Left cardiac atrium (tissue), 4 donors: Measurements from ENCODE around the gene SMAD6. TPM values are rescaled to one million over a fixed set of nuclear protein-coding genes. Genes with fewer than 3 reads are reported as not detected.

Source experiments
- ATAC-seq, 2 donors: fragments of 200-7000 bp; cut with Tn5 transposase; one replicate each; pipeline ENCODE4 v1.9.1; 2020; ENCODE audit warnings: mild to moderate bottlenecking in 2 of 2, moderate library complexity in 2 of 2
- DNase-seq: peaks from one replicate; pipeline ENCODE4 v3.0.0-alpha.2; 2020
- intact Hi-C, 2 donors: fragments of 100-400 bp; cut with DNase I; formaldehyde crosslinking; loops; one replicate each; pipeline versions ENCODE4 v1.14.1 to v1.15.1; 2022 to 2023
- total RNA-seq, 2 donors: library from RNA; stranded (reverse); fragmentation: NEBNext Ultra II Directional; extraction: Animal tissue kit (Norgen Biotek cat#: 25700); gene quantifications; one replicate each; pipeline ENCODE4 v1.2.1, GENCODE V29; 2021
- donor health status: DM: no; HTN: yes; CAD: no.
- donor health status: DM: no; HTN: yes; CAD: no; lungs with severe emphysema.
- donor health status: DM: yes; HTN: yes; CAD: no.
- donor health status: Dilated cardiomyopathy.

SMAD6 gene
- total RNA-seq, 2 donors from 2014 or later, result 13.5 to 51.5 TPM

GRCh38 chr15:66714543-66714981 lies 12.5 kb downstream of the SMAD6 start:
- ATAC-seq (no peak), DNase-seq (no peak)
- intact Hi-C loops, result no loop called here

GRCh38 chr15:66715181-66715624 lies 13.2 kb downstream of the SMAD6 start:
- DNase-seq (no peak), ATAC-seq (no peak)
- intact Hi-C loops, result no loop called here

GRCh38 chr15:66715720-66716655 lies 14.0 kb downstream of the SMAD6 start:
- no peak for ATAC-seq
- DNase-seq, result no peak

GRCh38 chr15:66716656-66717020 lies 14.6 kb downstream of the SMAD6 start:
- ATAC-seq (no peak), DNase-seq (no peak)
- intact Hi-C loops, result no loop called here

More at GRCh38 chr15:66715720-66716655, 14.0 kb downstream of the SMAD6 start:
- intact Hi-C loops, result no loop called here

GRCh38 chr15:66718220-66718988 lies 16.4 kb downstream of the SMAD6 start:
- ATAC-seq, result no peak

GRCh38 chr15:66719471-66719870 lies 17.4 kb downstream of the SMAD6 start:
- intact Hi-C loops, result no loop called here
- DNase-seq (no peak), ATAC-seq (no peak)

More at GRCh38 chr15:66718220-66718988, 16.4 kb downstream of the SMAD6 start:
- intact Hi-C loops, result no loop called here
- DNase-seq, result no peak

- peak; percentile 45 to 65 for ATAC-seq
Observed at GRCh38 chr15:66720206-66721010, 18.4 kb downstream of the SMAD6 start.

GRCh38 chr15:66721020-66721419 lies 19.0 kb downstream of the SMAD6 start:
- DNase-seq (peak; percentile 20), ATAC-seq (no peak)
- intact Hi-C loops, result no loop called here

More at GRCh38 chr15:66720206-66721010, 18.4 kb downstream of the SMAD6 start:
- peak; percentile 61 for DNase-seq
- intact Hi-C loops, result no loop called here

GRCh38 chr15:66721501-66721937 lies 19.5 kb downstream of the SMAD6 start:
- ATAC-seq, result peak in 1 of 2 donors; percentile 31
- DNase-seq, result no peak
- intact Hi-C loops, result no loop called here

- ATAC-seq (no peak), DNase-seq (peak; percentile 3)
- intact Hi-C loops, result no loop called here
Observed at GRCh38 chr15:66721954-66722353, 19.9 kb downstream of the SMAD6 start.

- peak; percentile 29 for DNase-seq
- no peak for ATAC-seq
- intact Hi-C loops, result no loop called here
Observed at GRCh38 chr15:66722757-66723540, 20.9 kb downstream of the SMAD6 start.

- DNase-seq (peak; percentile 1), ATAC-seq (no peak)
- intact Hi-C loops, result no loop called here
Observed at GRCh38 chr15:66723826-66724731, 22.0 kb downstream of the SMAD6 start.

GRCh38 chr15:66724732-66725463 lies 22.9 kb downstream of the SMAD6 start:
- intact Hi-C loops, result no loop called here
- no peak for ATAC-seq
- peak; percentile 16 for DNase-seq

GRCh38 chr15:66725464-66725785 lies 23.4 kb downstream of the SMAD6 start:
- intact Hi-C loops, result no loop called here
- no peak for ATAC-seq
- DNase-seq, result peak; percentile 15

- intact Hi-C loops, result no loop called here
- DNase-seq, result peak; percentile 11
- no peak for ATAC-seq
Observed at GRCh38 chr15:66726386-66726785, 24.4 kb downstream of the SMAD6 start.

GRCh38 chr15:66729331-66729951 lies 27.4 kb downstream of the SMAD6 start:
- peak; percentile 17 for DNase-seq
- peak in 1 of 2 donors; percentile 45 for ATAC-seq
- intact Hi-C loops, result no loop called here
